Transverse colon (tissue), 4 donors: ENCODE results near the gene NCOR1. TPM values are rescaled to one million over a fixed set of nuclear protein-coding genes. Genes with fewer than 3 reads are reported as not detected.
A peak's percentile ranks its signal among the peaks of the same experiment; 100 is the strongest.

Experiments
- DNase-seq: peaks from one replicate; pipeline ENCODE4 v3.0.0-alpha.2; 2019
- H3K27ac ChIP-seq, 4 donors: fragments of 200-600 bp; sonication (generic); 2 replicates each; pipeline ENCODE4 v1.5.1; 2016 to 2018; ENCODE audit warnings: inconsistent platforms in 4 of 4
- H3K27me3 ChIP-seq: fragments of 200-600 bp; sonication (generic); 2 replicates; pipeline ENCODE4 v1.5.1; 2017; ENCODE audit warnings: inconsistent platforms
- H3K36me3 ChIP-seq, 4 donors: fragments of 200-600 bp; sonication (generic); 2 replicates each; pipeline ENCODE4 v1.5.1; 2017 to 2019; ENCODE audit warnings: inconsistent platforms in 4 of 4
- H3K4me1 ChIP-seq, 4 donors: fragments of 200-600 bp; sonication (generic); 2 replicates each; pipeline ENCODE4 v1.5.1; 2017 to 2020; ENCODE audit warnings: inconsistent platforms in 4 of 4
- H3K4me3 ChIP-seq, 4 donors: fragments of 200-600 bp; sonication (generic); 1 replicate in 1 of 4; 2 replicates in 3 of 4; pipeline versions ENCODE4 v1.5.1 to v1.6.1; 2017 to 2019; ENCODE audit warnings: inconsistent platforms in 4 of 4
- H3K9me3 ChIP-seq, 2 donors: fragments of 200-600 bp; sonication (generic); 2 replicates each; pipeline ENCODE4 v1.5.1; 2017 to 2019; ENCODE audit warnings: inconsistent platforms in 2 of 2
- CTCF ChIP-seq, 5 experiments: fragments of 200-600 bp in 3 of 5; fragments of 450-650 bp in 2 of 5; sonication (generic) in 3 of 5; IDR thresholded peaks; 1 replicate in 2 of 5; 2 replicates in 3 of 5; pipeline ENCODE4 v1.5.1; 2016 to 2017; ENCODE audit warnings: antibody characterized with exemption in 5 of 5, inconsistent platforms in 3 of 5, mild to moderate bottlenecking in 2 of 5, moderate library complexity in 1 of 5
- EP300 ChIP-seq: sonication (generic); formaldehyde crosslinking; IDR thresholded peaks from one replicate; pipeline ENCODE4 v1.6.1; 2017; ENCODE audit warnings: antibody characterized with exemption, low read depth
- POLR2A ChIP-seq: fragments of 450-650 bp; IDR thresholded peaks from one replicate; pipeline ENCODE4 v1.6.1; 2016; ENCODE audit warnings: antibody characterized with exemption, mild to moderate bottlenecking, moderate library complexity
- POLR2AphosphoS5 ChIP-seq, 3 donors: sonication (generic); formaldehyde crosslinking; IDR thresholded peaks; one replicate each; pipeline ENCODE4 v1.6.1; 2016; ENCODE audit warnings: antibody characterized with exemption in 3 of 3
- WGBS, 2 donors: methylation state at CpG; one replicate each; pipeline ENCODE4 v1.1.5; 2018; ENCODE audit warnings: low coverage in 1 of 2; 5-methylcytosine and 5-hydroxymethylcytosine counted together
- in situ Hi-C, 4 donors: fragments of 200-750 bp; cut with MboI; loops; one replicate each; pipeline versions ENCODE4 v1.15.0 to v1.15.1; 2017; ENCODE audit warnings: low sequenced_read_pairs in 3 of 4, low pct_ligation_motif_present in 1 of 4, low pct_unique_long_range_greater_than_20kb in 1 of 4
- intact Hi-C: fragments of 100-400 bp; cut with DNase I; formaldehyde crosslinking; loops from one replicate; pipeline ENCODE4 v1.15.1; 2023; ENCODE audit warnings: low total_unique reads
- small RNA-seq, 4 donors: library from RNA; depleted of rRNA; stranded (forward); fragments of <200 nt; gene quantifications; one replicate each; pipeline ENCODE3, GENCODE V24; 2016
- total RNA-seq, 4 donors: library from RNA; depleted of rRNA; stranded (reverse); fragments of >200 nt; gene quantifications; one replicate each; pipeline ENCODE4 v1.1.0, GENCODE V29; 2016

Gene NCOR1
- total RNA-seq, 4 donors from 2014 or later, result 267 to 519 (median 376) TPM

- Histone ChIP-seq H3K36me3 (peaks cover 0 to 20% (median 8%) of the 10 kb centered on the region in 4 donors), H3K27ac (peak overlapping the region; percentile 64 to 75 (median 69)), H3K4me1 (peaks cover 0 to 30% (median 9%) of the 10 kb centered on the region in 4 donors), H3K9me3 (no peaks in the 10 kb centered on the region), H3K27me3 (no peaks in the 10 kb centered on the region), H3K4me3 (no peak overlapping the region)
- no peak for TF ChIP-seq POLR2AphosphoS5 (IDR thresholded peaks at IDR 0.05)
- no peak for TF ChIP-seq POLR2A
- TF ChIP-seq CTCF (IDR thresholded peaks at IDR 0.05), result no peak
- no peak for TF ChIP-seq EP300
- in situ Hi-C loops (no loop called here), intact Hi-C loops (no loop called here)
- WGBS, 2 donors, result 79 to 93% methylated on average over 2 to 5 of the region's 5 CpGs
- DNase-seq, result no peak
These were observed 233.4 kb downstream of the NCOR1 start for GRCh38 chr17:15981646-15982580.

DNA sequence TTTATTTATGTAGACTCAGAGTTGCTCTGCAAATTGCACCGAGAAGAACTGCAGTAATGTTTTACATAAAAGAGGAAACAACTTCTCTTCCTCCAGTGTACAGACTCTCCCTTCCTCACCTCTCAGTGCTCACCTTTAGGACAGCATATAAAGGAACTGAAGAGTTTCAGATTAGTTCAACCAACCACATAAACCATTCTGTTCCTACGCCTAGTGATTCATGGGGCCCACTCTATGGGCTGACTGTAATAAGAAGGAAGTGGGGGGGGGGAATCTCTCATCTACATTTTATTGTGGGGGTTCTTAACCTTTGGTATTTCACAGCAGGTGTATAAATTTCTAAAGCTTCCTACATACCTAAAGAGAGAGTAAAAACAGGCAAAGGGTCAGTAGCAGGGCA is 234.1 kb downstream of the NCOR1 start:
- in situ Hi-C loops, result no loop called here
- H3K27ac ChIP-seq, result peak overlapping the region; percentile 64 to 75 (median 69)
- no peaks in the 10 kb centered on the region for H3K27me3 ChIP-seq
- TF ChIP-seq CTCF (IDR thresholded peaks at IDR 0.05) (no peak), POLR2AphosphoS5 (IDR thresholded peaks at IDR 0.05) (peak in 1 of 3 donors; percentile 20), POLR2A (peak; percentile 21)
- H3K9me3 ChIP-seq, result no peaks in the 10 kb centered on the region
- peaks cover 0 to 30% (median 9%) of the 10 kb centered on the region in 4 donors for H3K4me1 ChIP-seq
- peaks cover 0 to 17% (median 7%) of the 10 kb centered on the region in 4 donors for H3K36me3 ChIP-seq
- 0 to 26% methylated on average over 2 of the region's 2 CpGs for WGBS, 2 donors
- DNase-seq, result no peak
- no peak overlapping the region for H3K4me3 ChIP-seq
- intact Hi-C loops, result no loop called here

Small RNA genes within 50 kb of the gene (small RNA-seq; reads per million reads assigned to genes)
- gene RNU6-314P, result 0 reads per million in 4 donors
- gene RNU6-862P, result 0 reads per million in 4 donors

Other genes with a start within 250 kb of the NCOR1 start
- gene ZSWIM7, start 215.8 kb downstream of the NCOR1 start, total RNA-seq, result 10 to 100 TPM in 3 of 4 donors, 1 to 10 TPM in 1; 3.6 to 19.5 (median 18.6) TPM
- gene TTC19, start 215.7 kb downstream of the NCOR1 start, total RNA-seq, result 100 to 1,000 TPM in 3 of 4 donors, 10 to 100 TPM in 1; 65.3 to 371 (median 187) TPM
- 100 to 1,000 TPM in 2 of 4 donors, 10 to 100 TPM in 2; 60.9 to 142 (median 101) TPM for gene PIGL, start 1.7 kb upstream of the NCOR1 start, total RNA-seq
- 100 to 1,000 TPM in 1 of 4 donors, 10 to 100 TPM in 3; 27.0 to 156 (median 57.1) TPM for gene CENPV, start 137.9 kb upstream of the NCOR1 start, total RNA-seq
- gene UBB, start 165.6 kb upstream of the NCOR1 start, total RNA-seq, result 1,000 to 10,000 TPM in 1 of 4 donors, 100 to 1,000 TPM in 3; 426 to 1,167 (median 805) TPM
- gene TRPV2, start 200.0 kb upstream of the NCOR1 start, total RNA-seq, result 1 to 10 TPM; 2.4 to 8.2 (median 4.4) TPM